GM18519 (cell line): ENCODE results near the gene ROR2.

Source experiments
- ATAC-seq: cut with Tn5 transposase; IDR thresholded peaks from one replicate; pipeline ENCODE4 v1.9.1; 2021; ENCODE audit warnings: mild to moderate bottlenecking, moderate library complexity; ENCODE audit not compliant: unreplicated experiment, low FRiP score

The ROR2 gene

DNA sequence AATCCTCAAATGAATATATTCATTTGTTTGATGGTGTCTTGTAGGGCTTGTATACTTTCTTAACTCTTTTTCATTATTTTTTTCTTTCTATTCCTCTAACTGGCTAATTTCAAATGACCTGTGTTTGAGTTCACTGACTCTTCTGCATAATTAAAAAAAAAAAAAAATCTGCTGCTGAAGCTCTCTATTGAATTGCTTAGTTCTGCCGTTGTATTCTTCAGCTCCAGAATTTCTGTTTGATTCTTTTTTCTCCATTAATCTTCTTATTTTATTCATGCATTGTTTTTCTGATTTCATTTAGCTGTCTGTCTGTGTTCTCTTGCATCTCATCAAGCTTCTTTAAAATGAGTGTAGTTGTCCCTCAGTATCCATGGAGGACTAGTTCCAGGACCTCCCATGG is 244.6 kb downstream of the ROR2 start:
- ATAC-seq = no peak

DNA sequence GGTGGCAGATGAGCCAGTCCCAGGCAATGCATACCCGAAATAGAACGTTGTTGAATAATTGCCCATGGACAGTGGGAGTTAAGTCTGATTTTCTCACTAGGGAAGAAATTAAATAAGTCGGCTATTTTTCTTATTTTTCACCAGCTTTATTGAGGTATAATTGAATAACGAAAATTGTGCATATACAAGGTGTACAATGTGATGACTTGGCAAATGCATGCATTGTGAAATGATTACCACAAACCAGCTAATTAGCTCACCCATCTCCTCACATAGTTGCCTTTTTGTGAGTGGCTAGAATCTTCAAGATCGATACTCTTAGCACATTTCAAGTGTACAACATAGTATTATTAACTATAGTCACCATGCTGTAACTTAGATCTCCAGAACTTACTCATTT is 249.6 kb downstream of the ROR2 start:
- no peak for ATAC-seq

DNA sequence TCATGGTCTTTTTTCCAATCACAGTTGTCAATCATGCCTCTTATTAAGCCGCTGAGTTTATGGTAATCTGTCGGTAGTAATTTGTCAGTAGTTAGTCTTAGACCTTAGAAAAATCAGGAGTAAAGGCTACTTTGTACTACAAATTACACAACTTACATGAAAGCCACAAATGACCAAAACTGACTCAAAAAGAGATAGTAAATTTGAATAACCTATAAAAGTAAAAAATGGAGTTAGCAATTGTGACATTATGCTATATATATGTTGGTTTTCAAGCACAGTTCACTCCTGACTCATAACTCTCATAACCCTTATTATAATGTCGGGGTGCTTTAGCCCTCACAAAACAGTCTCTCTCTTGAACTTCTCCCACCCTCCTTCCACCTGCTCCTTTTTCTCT is 251.8 kb downstream of the ROR2 start:
- ATAC-seq = no peak

GRCh38 chr9:91697201-91697600 is 252.8 kb downstream of the ROR2 start:
- ATAC-seq = no peak

GRCh38 chr9:91694081-91694870 is 255.8 kb downstream of the ROR2 start:
- ATAC-seq = no peak

DNA sequence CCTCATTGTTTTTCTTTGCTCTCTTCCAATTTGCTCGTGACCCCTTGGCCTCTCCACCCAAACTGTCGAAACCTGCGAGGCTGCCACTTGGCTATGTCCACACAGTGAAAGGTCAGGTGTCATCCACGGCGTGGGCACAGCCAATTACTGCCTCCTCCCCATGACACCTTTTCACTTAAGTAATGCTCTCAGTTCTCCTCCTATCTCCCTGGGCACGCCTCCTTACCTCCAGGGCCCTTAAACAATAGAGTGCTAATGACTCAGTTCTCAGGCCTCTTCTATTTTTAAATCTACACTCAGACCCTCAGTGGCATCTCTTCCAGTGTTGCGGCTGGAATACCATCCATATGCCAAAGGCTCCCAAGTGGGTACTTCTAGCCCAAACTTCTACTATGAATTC is 256.8 kb downstream of the ROR2 start:
- ATAC-seq = no peak

DNA sequence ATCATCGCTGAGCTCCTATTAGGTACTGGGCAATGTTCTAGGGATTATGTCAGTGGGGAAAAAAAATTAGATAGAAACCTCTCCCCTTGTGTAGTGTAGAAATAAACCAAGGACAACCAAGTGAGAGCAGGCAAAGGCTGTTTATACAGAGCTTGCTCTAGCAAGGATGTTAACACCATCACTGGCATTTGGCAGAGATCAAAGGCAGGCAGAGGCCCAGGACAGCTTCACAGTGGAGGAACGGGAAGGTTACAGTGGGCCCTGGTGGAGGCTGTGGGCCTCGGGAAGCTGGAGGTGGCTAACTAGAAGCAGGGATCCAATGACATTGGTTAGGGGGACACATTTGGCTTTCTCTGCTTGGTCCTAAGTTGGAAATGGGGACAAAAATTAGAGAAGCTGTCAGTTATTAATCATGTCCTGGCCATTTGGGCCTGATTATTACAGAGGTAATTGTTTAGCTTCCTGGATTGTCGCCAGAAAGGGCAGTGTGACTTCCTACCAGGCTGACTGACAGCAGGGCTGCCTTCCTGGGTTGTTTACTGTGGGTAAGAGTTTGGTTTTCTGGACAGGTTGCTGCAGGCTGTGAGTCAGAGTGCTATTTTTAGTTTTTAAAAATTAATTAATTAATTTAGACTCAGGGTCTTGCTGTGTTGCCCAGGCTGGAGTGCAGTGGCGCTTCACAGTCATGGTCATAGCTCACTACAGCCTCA is 259.3 kb downstream of the ROR2 start:
- no peak for ATAC-seq

- ATAC-seq = no peak
These were observed 261.0 kb downstream of the ROR2 start for GRCh38 chr9:91689006-91689405.

GRCh38 chr9:91683269-91683668 is 266.8 kb downstream of the ROR2 start:
- ATAC-seq = no peak

DNA sequence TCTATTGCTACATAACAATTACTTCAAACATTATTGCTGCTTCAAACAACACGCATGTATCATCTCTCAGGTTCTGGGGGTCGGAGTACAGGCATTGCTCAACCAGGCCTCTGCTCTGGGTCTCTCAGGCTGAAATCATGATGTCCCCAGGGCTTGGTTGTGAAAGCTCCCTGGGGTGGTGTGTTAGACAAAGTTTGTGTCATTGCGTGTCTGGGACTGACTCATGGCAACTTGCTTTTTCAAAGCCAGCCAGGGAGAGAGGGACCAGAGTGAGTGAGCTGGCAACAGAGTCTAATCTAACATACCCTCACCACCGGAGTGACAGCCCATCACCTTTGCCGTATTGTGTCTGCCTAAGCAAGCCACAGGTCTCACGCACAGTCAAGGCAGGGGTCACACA is 267.2 kb downstream of the ROR2 start:
- no peak for ATAC-seq

GRCh38 chr9:91681461-91682305 is 268.3 kb downstream of the ROR2 start:
- ATAC-seq = no peak

DNA sequence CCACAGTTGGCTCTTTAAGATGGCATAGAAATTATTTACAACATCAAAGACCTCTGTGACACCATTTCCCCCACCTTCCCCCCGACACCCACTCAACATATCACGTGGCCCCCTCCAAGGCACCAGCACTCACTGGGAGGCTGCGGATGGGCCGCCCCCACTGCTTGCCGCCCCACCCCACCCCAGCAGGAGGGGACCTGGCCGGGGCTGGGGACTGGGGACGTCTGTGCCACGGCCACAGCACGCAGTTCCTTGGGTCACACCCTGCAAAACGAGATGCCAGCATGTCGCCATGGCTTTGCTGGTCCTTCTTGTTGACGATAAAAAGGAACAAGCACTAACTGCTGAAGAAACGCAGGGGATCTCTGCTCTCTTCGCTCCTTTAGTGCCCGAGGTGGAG is 269.0 kb downstream of the ROR2 start:
- ATAC-seq = no peak

- ATAC-seq = no peak
These were observed 269.9 kb downstream of the ROR2 start for GRCh38 chr9:91680106-91680505.

DNA sequence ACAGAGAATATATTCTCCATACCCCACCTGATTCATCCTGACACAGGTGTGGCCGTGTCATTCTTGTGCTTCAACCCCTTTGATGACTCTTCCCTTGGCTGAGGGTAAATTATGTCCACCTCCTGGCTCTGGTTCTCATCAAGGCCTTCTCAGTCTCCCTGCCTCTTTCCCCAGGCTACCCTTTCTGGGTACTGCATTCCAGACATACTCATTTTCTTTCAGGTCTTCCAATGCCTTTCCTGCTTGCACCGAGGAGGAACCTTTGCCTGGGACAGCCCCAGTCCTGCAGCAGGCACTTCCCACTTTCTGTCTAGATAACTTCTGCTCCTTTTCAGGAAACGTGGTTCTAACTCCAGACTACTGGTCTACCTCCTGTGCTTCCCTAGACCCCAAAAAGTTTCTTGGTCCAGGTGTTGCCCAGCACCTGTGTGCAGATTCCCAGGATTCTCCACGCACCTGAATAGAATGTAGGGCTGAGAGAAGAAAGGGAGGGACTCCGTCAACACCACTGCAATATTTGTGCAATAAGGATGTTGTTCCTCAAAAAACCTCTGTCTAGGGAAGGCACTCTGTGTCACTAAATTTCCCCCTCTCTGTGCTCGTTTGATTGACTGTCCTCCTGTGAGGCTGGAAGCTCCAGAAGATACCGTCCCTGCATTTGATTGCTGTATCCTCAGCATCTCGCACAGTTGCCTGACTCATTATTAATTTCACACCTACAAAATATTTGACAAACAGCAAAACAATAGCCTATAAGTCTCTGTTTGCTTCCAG is 271.0 kb downstream of the ROR2 start:
- no peak for ATAC-seq

DNA sequence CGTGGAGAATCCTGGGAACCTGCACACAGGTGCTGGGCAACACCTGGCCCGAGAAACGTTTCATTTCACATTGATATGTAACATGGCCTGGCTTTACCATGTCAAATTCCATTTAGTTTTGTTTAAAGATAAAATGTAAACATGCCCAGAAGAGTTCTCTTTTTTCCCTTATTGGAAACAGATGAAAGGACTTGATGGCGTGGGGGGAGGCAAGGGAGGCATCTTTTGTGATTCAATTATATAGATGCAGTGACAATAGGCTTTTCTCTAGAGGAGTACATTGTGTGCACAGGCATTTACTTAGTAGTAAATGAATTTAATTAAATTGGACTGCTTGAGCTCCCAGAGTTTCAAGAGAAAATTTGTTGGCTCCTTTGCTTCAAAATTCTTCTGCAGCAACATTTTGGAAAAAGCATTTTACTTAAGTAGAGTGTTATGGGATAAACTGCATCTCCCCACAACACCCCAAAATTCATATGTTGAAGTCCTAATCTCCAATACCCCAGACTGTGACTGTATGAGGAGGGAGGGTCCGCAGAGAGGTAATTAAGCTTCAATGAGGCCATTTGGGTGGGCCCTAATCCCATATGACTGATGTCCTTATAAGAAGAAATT is 272.1 kb downstream of the ROR2 start:
- no peak for ATAC-seq

DNA sequence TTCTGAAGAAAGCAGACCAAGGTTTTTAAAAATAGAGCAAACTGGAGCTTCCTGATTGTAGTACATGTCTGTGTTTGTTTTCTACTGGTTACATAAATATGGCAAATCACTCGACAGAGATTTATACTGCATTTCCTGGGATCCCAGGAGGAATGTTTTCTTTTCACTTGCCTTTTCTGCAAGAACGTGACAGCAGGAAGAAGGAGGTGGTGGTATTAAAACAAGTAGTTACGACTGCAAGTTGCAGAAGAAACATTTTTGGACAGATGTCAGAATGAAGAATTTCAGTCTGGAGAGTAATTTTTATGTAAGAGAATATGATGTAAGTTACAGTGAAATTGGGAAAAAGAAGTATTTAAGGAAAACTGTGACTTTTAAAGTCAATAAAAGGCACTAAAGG is 272.7 kb downstream of the ROR2 start:
- no peak for ATAC-seq

GRCh38 chr9:91676046-91676445 is 274.0 kb downstream of the ROR2 start:
- no peak for ATAC-seq

GRCh38 chr9:91664663-91665062 is 285.4 kb downstream of the ROR2 start:
- no peak for ATAC-seq

DNA sequence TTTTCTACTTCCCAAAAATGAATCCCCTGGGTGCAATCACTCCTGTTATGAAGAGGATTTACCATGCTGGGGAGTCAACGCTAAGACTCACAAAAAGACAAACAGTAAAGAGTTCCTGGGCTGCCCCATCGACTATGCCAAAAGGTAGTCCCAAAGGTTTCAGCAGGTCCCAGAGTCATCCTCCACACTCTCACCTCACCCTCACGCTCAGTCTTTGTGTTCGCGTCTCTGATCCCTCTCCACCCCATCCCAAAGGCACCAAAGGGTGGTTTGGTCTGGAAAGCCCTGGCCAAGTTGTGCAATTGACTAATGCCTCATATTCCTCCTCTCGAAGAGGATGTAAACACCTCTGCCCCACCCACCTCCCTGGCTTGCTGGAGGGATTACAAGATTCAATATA is 286.2 kb downstream of the ROR2 start:
- no peak for ATAC-seq

DNA sequence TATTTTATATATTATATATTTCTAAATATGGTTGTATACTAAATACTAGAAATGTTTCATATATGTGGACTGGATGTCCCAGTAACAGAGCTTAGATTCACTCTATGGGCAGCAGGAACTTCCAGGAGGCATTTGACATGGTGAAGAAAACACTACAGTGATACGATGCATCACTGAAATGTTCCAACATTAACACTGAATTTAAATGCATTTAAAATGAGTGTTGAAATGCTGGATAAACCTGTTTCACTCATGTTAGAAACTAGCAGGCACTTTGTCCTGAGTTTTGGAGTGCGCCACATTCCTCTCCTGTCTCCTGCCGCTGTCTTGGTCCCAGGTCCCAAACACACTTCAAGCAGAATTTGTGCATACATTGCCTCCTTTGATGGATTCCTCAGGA is 288.6 kb downstream of the ROR2 start:
- ATAC-seq = no peak
